Progenitor cell of endocrine pancreas (in vitro differentiated cells): ENCODE measurements around the gene DIAPH2. TPM values are rescaled to one million over a fixed set of nuclear protein-coding genes. Genes with fewer than 3 reads are reported as not detected.

ENCODE experiments used
- DNase-seq: peaks from one replicate; pipeline ENCODE4 v3.0.0; 2021; ENCODE audit warnings: low spot score; ENCODE audit not compliant: unreplicated experiment
- H3K27ac Mint-ChIP-seq: 2 replicates; pipeline ENCODE4 v1.8.0; 2021; ENCODE audit warnings: mild to moderate bottlenecking, moderate library complexity, mixed read lengths
- H3K27me3 Mint-ChIP-seq: 2 replicates; pipeline ENCODE4 v1.8.0; 2021; ENCODE audit warnings: mixed read lengths
- H3K36me3 Mint-ChIP-seq: 2 replicates; pipeline ENCODE4 v1.8.0; 2022; ENCODE audit warnings: mixed read lengths; ENCODE audit not compliant: insufficient read depth
- H3K4me1 Mint-ChIP-seq: 2 replicates; pipeline ENCODE4 v1.8.0; 2021; ENCODE audit warnings: low read depth, mixed read lengths
- H3K4me3 Mint-ChIP-seq: 2 replicates; pipeline ENCODE4 v1.8.0; 2021; ENCODE audit warnings: low read depth, mild to moderate bottlenecking, moderate library complexity, mixed read lengths
- H3K9me3 Mint-ChIP-seq: 2 replicates; pipeline ENCODE4 v1.8.0; 2021; ENCODE audit warnings: low read depth, mixed read lengths
- CTCF ChIP-seq: fragments of 200-600 bp; sonication (generic); IDR thresholded peaks from one replicate; pipeline ENCODE4 v1.5.0; 2021; ENCODE audit warnings: antibody characterized with exemption, mild to moderate bottlenecking; ENCODE audit not compliant: unreplicated experiment
- total RNA-seq: library from RNA; stranded (reverse); gene quantifications from 2 replicates; pipeline ENCODE4 v1.2.1, GENCODE V29; 2021

Gene DIAPH2
- total RNA-seq, 1 donor from 2014 or later, result 29.7 TPM

DNA sequence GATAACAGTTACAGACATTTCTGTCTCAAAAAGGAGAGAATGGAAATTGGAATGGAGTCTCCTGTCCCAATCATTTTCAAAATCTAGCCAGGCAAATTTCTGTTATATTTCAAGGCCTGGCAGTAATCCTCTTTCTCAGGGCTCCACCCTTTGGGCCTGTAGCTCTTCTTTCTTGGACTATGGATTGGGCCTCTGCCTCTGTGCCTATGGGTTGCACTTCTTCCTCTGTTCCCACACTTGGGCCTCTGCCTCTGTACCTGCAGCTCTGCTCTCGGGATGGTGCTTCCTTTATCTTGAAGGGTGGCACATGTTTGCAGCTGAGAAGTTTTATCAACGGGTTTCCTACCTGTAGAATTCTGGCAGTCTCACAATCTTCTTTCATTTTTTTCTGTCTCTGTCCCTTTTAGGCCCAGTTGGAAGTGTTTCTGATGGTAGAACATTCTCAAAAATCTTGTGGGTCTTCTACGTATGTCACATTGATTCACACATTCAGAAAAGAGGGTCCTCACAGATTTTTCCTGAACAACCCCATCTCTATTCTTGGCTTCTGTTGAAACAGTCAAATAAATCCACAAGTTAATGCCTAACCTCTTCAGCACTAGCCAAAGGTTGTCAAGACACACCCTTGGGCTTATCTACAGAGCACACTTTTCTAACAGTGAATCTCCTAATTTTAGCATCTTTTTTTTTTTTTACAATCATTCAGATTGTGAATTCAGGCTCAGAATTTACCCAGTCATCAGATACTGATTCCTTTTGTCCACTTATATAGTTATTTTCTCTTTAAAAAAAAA, 918.0 kb downstream of the DIAPH2 start:
- no peak overlapping the region for H3K4me3 Mint-ChIP-seq
- DNase-seq, result no peak
- H3K27me3 Mint-ChIP-seq, result no peaks in the 10 kb centered on the region
- H3K9me3 Mint-ChIP-seq, result peaks cover 7% of the 10 kb centered on the region
- H3K36me3 Mint-ChIP-seq, result peaks cover 2% of the 10 kb centered on the region
- no peak for TF ChIP-seq CTCF
- H3K4me1 Mint-ChIP-seq, result peaks cover 6% of the 10 kb centered on the region
- H3K27ac Mint-ChIP-seq, result no peak overlapping the region

DNA sequence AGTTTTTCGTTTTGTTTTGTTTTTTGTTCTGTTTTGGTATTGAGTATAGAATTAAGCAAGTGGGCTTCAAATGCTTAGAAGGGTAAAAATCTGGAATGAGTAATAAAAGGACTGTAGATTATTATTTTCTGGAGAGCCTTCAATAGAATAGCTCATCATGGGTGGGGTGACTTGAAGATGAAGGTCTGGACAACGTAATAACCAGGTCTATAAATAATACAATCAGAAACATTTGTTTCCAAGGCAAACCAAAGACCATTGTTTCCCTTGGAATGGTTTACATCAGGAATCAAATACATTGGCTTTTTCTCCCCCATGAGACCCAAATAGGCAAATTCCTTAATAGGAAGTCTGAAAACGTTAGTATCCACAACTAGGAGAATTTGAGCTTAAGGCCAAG, 920.6 kb downstream of the DIAPH2 start:
- no peaks in the 10 kb centered on the region for H3K27me3 Mint-ChIP-seq
- H3K4me3 Mint-ChIP-seq, result no peak overlapping the region
- TF ChIP-seq CTCF, result no peak
- H3K4me1 Mint-ChIP-seq, result peaks cover 3% of the 10 kb centered on the region
- DNase-seq, result no peak
- H3K9me3 Mint-ChIP-seq, result peaks cover 7% of the 10 kb centered on the region
- H3K36me3 Mint-ChIP-seq, result peaks cover 2% of the 10 kb centered on the region
- no peak overlapping the region for H3K27ac Mint-ChIP-seq

DNA sequence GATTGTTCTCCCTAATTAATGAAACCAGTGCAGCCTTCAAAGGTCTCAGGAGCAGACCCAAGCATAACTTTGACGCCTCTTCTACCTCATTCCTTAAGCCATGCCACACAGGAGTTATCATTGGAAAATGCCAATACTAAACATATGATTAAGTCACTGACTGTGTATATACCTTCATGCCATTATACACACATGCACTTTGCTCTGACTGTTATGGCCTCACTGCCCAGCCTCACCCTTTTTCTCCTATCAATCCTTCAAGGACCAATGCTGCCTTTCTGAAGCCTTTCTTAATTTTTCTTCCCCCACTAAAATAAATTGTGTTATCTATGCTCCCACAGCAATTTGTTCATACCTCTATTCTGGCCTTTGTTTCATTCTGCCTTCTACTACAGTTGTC, 924.7 kb downstream of the DIAPH2 start:
- Mint-ChIP-seq H3K9me3 (no peaks in the 10 kb centered on the region), H3K27ac (no peak overlapping the region), H3K4me3 (no peak overlapping the region), H3K36me3 (no peaks in the 10 kb centered on the region), H3K27me3 (no peaks in the 10 kb centered on the region), H3K4me1 (no peaks in the 10 kb centered on the region)
- no peak for TF ChIP-seq CTCF
- no peak for DNase-seq

DNA sequence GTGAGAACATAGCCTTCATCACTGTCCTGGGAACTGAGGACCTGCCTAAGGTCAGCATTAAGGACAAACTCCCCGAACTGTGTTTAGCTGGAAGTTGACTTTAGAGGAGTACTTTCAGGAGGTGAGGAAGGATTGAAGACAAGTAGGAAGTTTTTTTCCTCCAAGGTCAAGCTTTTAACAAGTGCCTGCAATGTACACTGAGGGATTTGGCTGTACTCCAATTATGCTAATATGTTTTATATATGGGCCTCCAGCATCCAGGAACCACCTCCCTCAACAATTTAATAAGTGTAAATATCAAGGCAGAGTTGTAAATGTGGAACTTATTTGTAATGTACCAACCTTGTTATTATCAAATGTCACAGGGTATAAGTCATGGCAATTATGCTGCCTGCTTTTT, 925.3 kb downstream of the DIAPH2 start:
- no peak overlapping the region for H3K27ac Mint-ChIP-seq
- H3K9me3 Mint-ChIP-seq, result no peaks in the 10 kb centered on the region
- no peaks in the 10 kb centered on the region for H3K36me3 Mint-ChIP-seq
- H3K4me3 Mint-ChIP-seq, result no peak overlapping the region
- DNase-seq, result no peak
- TF ChIP-seq CTCF, result no peak
- H3K4me1 Mint-ChIP-seq, result no peaks in the 10 kb centered on the region
- H3K27me3 Mint-ChIP-seq, result no peaks in the 10 kb centered on the region

GRCh38 chrX:97616883-97617530, 932.4 kb downstream of the DIAPH2 start:
- Mint-ChIP-seq H3K27ac (no peak overlapping the region), H3K4me3 (no peak overlapping the region), H3K9me3 (no peaks in the 10 kb centered on the region), H3K27me3 (peaks cover 2% of the 10 kb centered on the region), H3K4me1 (no peaks in the 10 kb centered on the region), H3K36me3 (no peaks in the 10 kb centered on the region)
- DNase-seq, result no peak
- TF ChIP-seq CTCF, result no peak
